K562 (cell line): Measurements from ENCODE around the gene PRR19. TPM values are rescaled to one million over a fixed set of nuclear protein-coding genes. Genes with fewer than 3 reads are reported as not detected.

Experiments
- ARID2 ChIP-seq: fragments of 450-650 bp; IDR thresholded peaks from 2 replicates; pipeline ENCODE4 v1.6.1; 2017; ENCODE audit warnings: antibody characterized with exemption, mild to moderate bottlenecking
- BRD9 ChIP-seq: fragments of 450-650 bp; IDR thresholded peaks from 2 replicates; pipeline ENCODE4 v1.6.1; 2018; ENCODE audit warnings: low read depth; ENCODE audit not compliant: partially characterized antibody
- CEBPB ChIP-seq: fragments of 450-650 bp; IDR thresholded peaks from 2 replicates; pipeline ENCODE4 v1.6.1; 2016; ENCODE audit warnings: missing genetic modification characterization, missing compliant biosample characterization
- DEAF1 ChIP-seq: fragments of 450-650 bp; formaldehyde crosslinking; IDR thresholded peaks from 2 replicates; pipeline ENCODE4 v1.4.0; 2020; ENCODE audit warnings: mild to moderate bottlenecking, moderate library complexity
- EHMT2 ChIP-seq: fragments of 450-650 bp; IDR thresholded peaks from 2 replicates; pipeline ENCODE4 v1.6.1; 2018; ENCODE audit warnings: antibody characterized with exemption
- ELK3 ChIP-seq: fragments of 450-650 bp; formaldehyde crosslinking; IDR thresholded peaks from 2 replicates; pipeline ENCODE4 v1.4.0; 2020; ENCODE audit warnings: mild to moderate bottlenecking
- GABPB1 ChIP-seq: sonication (generic); formaldehyde crosslinking; IDR thresholded peaks from 2 replicates; pipeline ENCODE4 v1.8.0; 2022; ENCODE audit warnings: mild to moderate bottlenecking, missing genetic modification reagents
- HNRNPL ChIP-seq: fragments of 200-400 bp; formaldehyde crosslinking; IDR thresholded peaks from 2 replicates; pipeline ENCODE4 v1.6.1; 2017; ENCODE audit warnings: low read depth, mild to moderate bottlenecking, low read length
- KLF16 ChIP-seq: IDR thresholded peaks from 2 replicates; pipeline ENCODE4 v1.6.1; 2016; ENCODE audit warnings: antibody characterized with exemption
- NCOR1 ChIP-seq: fragments of 450-650 bp; IDR thresholded peaks from 2 replicates; pipeline ENCODE4 v1.6.1; 2016; ENCODE audit warnings: mild to moderate bottlenecking, moderate library complexity
- NUFIP1 ChIP-seq: fragments of 450-650 bp; IDR thresholded peaks from 2 replicates; pipeline ENCODE4 v1.6.1; 2018; ENCODE audit not compliant: partially characterized antibody
- PRPF4 ChIP-seq: fragments of 200-400 bp; formaldehyde crosslinking; IDR thresholded peaks from one replicate; pipeline ENCODE4 v1.6.1; 2017; ENCODE audit warnings: low read length, low read depth, mild to moderate bottlenecking; ENCODE audit not compliant: insufficient read depth, poor library complexity, severe bottlenecking
- RBM34 ChIP-seq: fragments of 200-400 bp; formaldehyde crosslinking; IDR thresholded peaks from 2 replicates; pipeline ENCODE4 v1.6.1; 2018; ENCODE audit warnings: low read length, borderline replicate concordance; ENCODE audit not compliant: insufficient read depth
- SPI1 ChIP-seq: IDR thresholded peaks from 2 replicates; pipeline ENCODE4 v1.6.1; 2011; ENCODE audit warnings: low read depth, low read length, control low read depth, borderline replicate concordance
- TCF15 ChIP-seq: fragments of 250-450 bp; sonication (Bioruptor Pico); IDR thresholded peaks from 2 replicates; pipeline ENCODE4 v1.8.0; 2022; ENCODE audit warnings: moderate library complexity, mild to moderate bottlenecking, inconsistent platforms
- TEAD1 ChIP-seq, 2 experiments: fragments of 450-650 bp in 1 of 2; sonication (generic) in 1 of 2; formaldehyde crosslinking; IDR thresholded peaks; 2 replicates each; pipeline versions ENCODE4 v1.4.0 to v1.8.0; 2020 to 2022; ENCODE audit warnings: mild to moderate bottlenecking in 2 of 2, missing genetic modification reagents in 1 of 2
- TRIM28 ChIP-seq: fragments of 450-650 bp; IDR thresholded peaks from 2 replicates; pipeline ENCODE4 v1.6.1; 2017
- ZNF224 ChIP-seq: sonication (generic); formaldehyde crosslinking; IDR thresholded peaks from 2 replicates; pipeline ENCODE4 v1.8.0; 2022; ENCODE audit warnings: mild to moderate bottlenecking, missing genetic modification reagents
- ZNF561 ChIP-seq: fragments of 450-650 bp; formaldehyde crosslinking; conservative IDR thresholded peaks from 2 replicates; pipeline ENCODE4 v1.4.0; 2020; ENCODE audit warnings: mild to moderate bottlenecking, moderate library complexity
- ZNF583 ChIP-seq: fragments of 250-450 bp; sonication (Bioruptor Pico); IDR thresholded peaks from 2 replicates; pipeline ENCODE4 v1.4.0; 2020
- ZNF778 ChIP-seq: fragments of 450-650 bp; formaldehyde crosslinking; IDR thresholded peaks from 2 replicates; pipeline ENCODE4 v1.4.0; 2020; ENCODE audit warnings: mild to moderate bottlenecking, moderate library complexity
- polyA plus RNA-seq, 8 experiments: library from polyadenylated mRNA; depleted of rRNA in 4 of 8; stranded (reverse) in 5 of 8; unstranded in 3 of 8; fragments of >200 nt; fragmentation: Nextera tagmentation in 2 of 8; fragmentation: Illumina TruSeq in 1 of 8; extraction: Ambion mirVana in 2 of 8; extraction: Trizol in 1 of 8; gene quantifications; 2 replicates each; pipeline versions ENCODE4 v1.2.1 to v1.2.3, GENCODE V29; 2011 to 2014; ENCODE audit warnings: inconsistent platforms in 1 of 8, missing spikeins in 1 of 8
- total RNA-seq, 7 experiments: library from RNA; depleted of rRNA in 6 of 7; stranded (reverse); fragments of >200 nt in 6 of 7; fragmentation: Illumina TruSeq in 2 of 7; extraction: Trizol in 2 of 7; gene quantifications; 2 replicates each; pipeline versions ENCODE4 v1.2.1 to v1.2.3, GENCODE V29; 2011 to 2021; ENCODE audit warnings: low replicate concordance in 1 of 7
- TF ChIP-seq, protein P1 (sequence below): fragments of 450-650 bp; IDR thresholded peaks from 2 replicates; pipeline ENCODE4 v1.6.1; 2016; ENCODE audit warnings: low read depth, mild to moderate bottlenecking, moderate library complexity
- TF ChIP-seq, protein P2 (sequence below), 2 experiments: fragments of 450-650 bp in 1 of 2; IDR thresholded peaks; 2 replicates each; pipeline ENCODE4 v1.6.1; 2011 to 2017; ENCODE audit warnings: low read depth in 2 of 2, antibody characterized with exemption in 1 of 2, borderline replicate concordance in 1 of 2, low read length in 1 of 2, mild to moderate bottlenecking in 1 of 2, mixed read lengths in 1 of 2; ENCODE audit not compliant: control insufficient read depth in 1 of 2

PRR19 gene
- total and polyA plus RNA-seq, 9 of the 15 experiments (the other 6 are each of a cell fraction or from before 2014, with no cell fraction given), result 0.10 to 1.6 (median 0.54) TPM

DNA sequence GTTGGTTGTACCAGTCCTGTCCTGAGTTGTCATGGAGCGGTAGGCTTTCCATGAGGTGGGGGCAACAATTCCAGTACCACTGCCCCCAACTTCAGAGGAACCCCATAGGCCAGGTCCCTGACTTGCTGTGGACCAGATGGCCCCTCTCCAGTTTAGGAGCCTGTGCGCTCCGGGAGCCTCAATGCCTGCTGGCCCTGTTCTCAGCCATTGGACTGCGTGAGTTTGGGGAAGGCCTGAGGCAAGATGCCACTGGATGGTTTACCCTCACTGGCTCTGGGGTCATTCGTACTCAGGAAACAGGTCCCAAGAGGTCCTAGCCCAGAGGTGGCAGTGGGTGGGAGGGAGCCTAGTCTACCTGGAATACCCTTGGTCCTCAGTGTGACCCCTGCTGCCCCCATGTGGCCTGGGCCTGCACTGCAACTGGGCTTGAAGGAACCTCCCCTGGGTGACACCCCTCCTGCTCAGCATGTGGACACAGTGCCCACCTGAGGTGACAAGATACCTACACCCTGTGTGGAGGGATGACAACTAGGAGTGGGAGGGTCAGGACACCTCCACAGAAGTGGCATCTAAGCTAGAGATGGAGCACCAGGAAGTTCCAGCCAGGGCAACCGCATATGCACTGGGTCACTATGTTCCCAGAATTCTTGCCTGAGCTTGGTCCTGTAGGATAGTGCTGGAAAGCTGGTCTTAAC is 6.0 kb upstream of the PRR19 start (continued):
- TF ChIP-seq RBM34, result no peak
- TF ChIP-seq NUFIP1, result peak; percentile 41
- no peak for TF ChIP-seq PRPF4
- no peak for TF ChIP-seq ZNF224
- TF ChIP-seq TRIM28, result no peak
- peak; percentile 52; the same call in 1 of the 2 replicates for TF ChIP-seq KLF16
- TF ChIP-seq ELK3 (CRISPR knock-in tag), result no peak
- TF ChIP-seq NCOR1, result no peak
- TF ChIP-seq EHMT2, result no peak
- TF ChIP-seq TCF15 (CRISPR knock-in tag), result no peak
- no peak for TF ChIP-seq ZNF583
- TF ChIP-seq, protein P1, sequence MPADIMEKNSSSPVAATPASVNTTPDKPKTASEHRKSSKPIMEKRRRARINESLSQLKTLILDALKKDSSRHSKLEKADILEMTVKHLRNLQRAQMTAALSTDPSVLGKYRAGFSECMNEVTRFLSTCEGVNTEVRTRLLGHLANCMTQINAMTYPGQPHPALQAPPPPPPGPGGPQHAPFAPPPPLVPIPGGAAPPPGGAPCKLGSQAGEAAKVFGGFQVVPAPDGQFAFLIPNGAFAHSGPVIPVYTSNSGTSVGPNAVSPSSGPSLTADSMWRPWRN, result no peak
- TF ChIP-seq CEBPB (tag), result no peak
- TF ChIP-seq GABPB1 (CRISPR knock-in tag), result no peak; the same call in 1 of the 2 replicates
- TF ChIP-seq SPI1, result no peak
- no peak for TF ChIP-seq ARID2
- TF ChIP-seq HNRNPL, result no peak
- TF ChIP-seq TEAD1 (CRISPR knock-in tag; IDR thresholded peaks at IDR 0.05), result no peak
- TF ChIP-seq, protein P2, sequence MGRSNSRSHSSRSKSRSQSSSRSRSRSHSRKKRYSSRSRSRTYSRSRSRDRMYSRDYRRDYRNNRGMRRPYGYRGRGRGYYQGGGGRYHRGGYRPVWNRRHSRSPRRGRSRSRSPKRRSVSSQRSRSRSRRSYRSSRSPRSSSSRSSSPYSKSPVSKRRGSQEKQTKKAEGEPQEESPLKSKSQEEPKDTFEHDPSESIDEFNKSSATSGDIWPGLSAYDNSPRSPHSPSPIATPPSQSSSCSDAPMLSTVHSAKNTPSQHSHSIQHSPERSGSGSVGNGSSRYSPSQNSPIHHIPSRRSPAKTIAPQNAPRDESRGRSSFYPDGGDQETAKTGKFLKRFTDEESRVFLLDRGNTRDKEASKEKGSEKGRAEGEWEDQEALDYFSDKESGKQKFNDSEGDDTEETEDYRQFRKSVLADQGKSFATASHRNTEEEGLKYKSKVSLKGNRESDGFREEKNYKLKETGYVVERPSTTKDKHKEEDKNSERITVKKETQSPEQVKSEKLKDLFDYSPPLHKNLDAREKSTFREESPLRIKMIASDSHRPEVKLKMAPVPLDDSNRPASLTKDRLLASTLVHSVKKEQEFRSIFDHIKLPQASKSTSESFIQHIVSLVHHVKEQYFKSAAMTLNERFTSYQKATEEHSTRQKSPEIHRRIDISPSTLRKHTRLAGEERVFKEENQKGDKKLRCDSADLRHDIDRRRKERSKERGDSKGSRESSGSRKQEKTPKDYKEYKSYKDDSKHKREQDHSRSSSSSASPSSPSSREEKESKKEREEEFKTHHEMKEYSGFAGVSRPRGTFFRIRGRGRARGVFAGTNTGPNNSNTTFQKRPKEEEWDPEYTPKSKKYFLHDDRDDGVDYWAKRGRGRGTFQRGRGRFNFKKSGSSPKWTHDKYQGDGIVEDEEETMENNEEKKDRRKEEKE (IDR thresholded peaks at IDR 0.05; ENCODE audit: borderline replicate concordance in 1 of 2, control insufficient read depth in 1 of 2, low read depth in 2 of 2, low read length in 1 of 2), result no peak
- TF ChIP-seq DEAF1 (CRISPR knock-in tag), result 0 out of 2 replicates have a peak, but pooled peaks have one; percentile 18
- no peak for TF ChIP-seq ZNF778 (CRISPR knock-in tag)
- no peak for TF ChIP-seq ZNF561
- no peak for TF ChIP-seq BRD9
